Measurements from ENCODE around the gene DOCK8. TPM values are rescaled to one million over a fixed set of nuclear protein-coding genes. Genes with fewer than 3 reads are reported as not detected.

The DOCK8 gene
- total RNA-seq, 1 donor from 2014 or later: 0.22 TPM

GRCh38 chr9:331197-331596, 116.5 kb downstream of the DOCK8 start:
- Mint-ChIP-seq H3K9me3 (ENCODE audit: unreplicated experiment) (no peaks in the 10 kb centered on the region), H3K4me1 (ENCODE audit: low read depth, unreplicated experiment) (no peaks in the 10 kb centered on the region), H3K27me3 (ENCODE audit: unreplicated experiment) (no peaks in the 10 kb centered on the region), H3K4me3 (ENCODE audit: unreplicated experiment) (no peak overlapping the region), H3K27ac (ENCODE audit: unreplicated experiment) (no peak overlapping the region), H3K36me3 (ENCODE audit: unreplicated experiment) (no peaks in the 10 kb centered on the region)
- TF ChIP-seq, protein P1, sequence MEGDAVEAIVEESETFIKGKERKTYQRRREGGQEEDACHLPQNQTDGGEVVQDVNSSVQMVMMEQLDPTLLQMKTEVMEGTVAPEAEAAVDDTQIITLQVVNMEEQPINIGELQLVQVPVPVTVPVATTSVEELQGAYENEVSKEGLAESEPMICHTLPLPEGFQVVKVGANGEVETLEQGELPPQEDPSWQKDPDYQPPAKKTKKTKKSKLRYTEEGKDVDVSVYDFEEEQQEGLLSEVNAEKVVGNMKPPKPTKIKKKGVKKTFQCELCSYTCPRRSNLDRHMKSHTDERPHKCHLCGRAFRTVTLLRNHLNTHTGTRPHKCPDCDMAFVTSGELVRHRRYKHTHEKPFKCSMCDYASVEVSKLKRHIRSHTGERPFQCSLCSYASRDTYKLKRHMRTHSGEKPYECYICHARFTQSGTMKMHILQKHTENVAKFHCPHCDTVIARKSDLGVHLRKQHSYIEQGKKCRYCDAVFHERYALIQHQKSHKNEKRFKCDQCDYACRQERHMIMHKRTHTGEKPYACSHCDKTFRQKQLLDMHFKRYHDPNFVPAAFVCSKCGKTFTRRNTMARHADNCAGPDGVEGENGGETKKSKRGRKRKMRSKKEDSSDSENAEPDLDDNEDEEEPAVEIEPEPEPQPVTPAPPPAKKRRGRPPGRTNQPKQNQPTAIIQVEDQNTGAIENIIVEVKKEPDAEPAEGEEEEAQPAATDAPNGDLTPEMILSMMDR (IDR thresholded peaks at IDR 0.05; ENCODE audit: partially characterized antibody, unreplicated experiment): no peak
- DNase-seq: no peak

DNA sequence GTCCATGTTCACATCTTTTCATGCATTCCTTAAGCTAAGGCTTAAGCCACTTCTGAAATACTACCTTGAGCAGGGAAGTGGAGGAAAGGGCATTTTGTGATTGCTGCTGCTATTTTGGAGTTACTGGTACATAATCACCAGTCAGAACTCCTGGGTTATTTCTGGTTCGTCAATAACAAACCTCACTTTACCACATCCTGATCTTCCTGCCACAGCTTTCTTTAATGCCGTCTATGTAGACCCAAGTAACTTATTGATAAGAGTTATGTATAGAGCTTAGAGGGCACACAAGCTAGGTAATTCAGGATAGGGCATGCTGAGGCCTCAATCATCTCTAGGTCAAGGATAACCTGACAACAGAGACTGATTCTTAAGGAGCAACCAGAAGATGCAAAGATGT, 120.7 kb downstream of the DOCK8 start:
- Mint-ChIP-seq H3K27me3 (ENCODE audit: unreplicated experiment) (no peaks in the 10 kb centered on the region), H3K9me3 (ENCODE audit: unreplicated experiment) (no peaks in the 10 kb centered on the region), H3K4me1 (ENCODE audit: low read depth, unreplicated experiment) (no peaks in the 10 kb centered on the region), H3K27ac (ENCODE audit: unreplicated experiment) (no peak overlapping the region), H3K36me3 (ENCODE audit: unreplicated experiment) (no peaks in the 10 kb centered on the region), H3K4me3 (ENCODE audit: unreplicated experiment) (no peak overlapping the region)
- no peak for DNase-seq
- TF ChIP-seq, protein P1 (IDR thresholded peaks at IDR 0.05; ENCODE audit: partially characterized antibody, unreplicated experiment): no peak

GRCh38 chr9:336039-336438, 121.4 kb downstream of the DOCK8 start:
- TF ChIP-seq, protein P1 (IDR thresholded peaks at IDR 0.05; ENCODE audit: partially characterized antibody, unreplicated experiment): no peak
- no peaks in the 10 kb centered on the region for H3K9me3 Mint-ChIP-seq (ENCODE audit: unreplicated experiment)
- H3K4me1 Mint-ChIP-seq (ENCODE audit: low read depth, unreplicated experiment): no peaks in the 10 kb centered on the region
- H3K4me3 Mint-ChIP-seq (ENCODE audit: unreplicated experiment): no peak overlapping the region
- no peaks in the 10 kb centered on the region for H3K36me3 Mint-ChIP-seq (ENCODE audit: unreplicated experiment)
- no peaks in the 10 kb centered on the region for H3K27me3 Mint-ChIP-seq (ENCODE audit: unreplicated experiment)
- no peak for DNase-seq
- H3K27ac Mint-ChIP-seq (ENCODE audit: unreplicated experiment): no peak overlapping the region

GRCh38 chr9:338602-339001, 123.9 kb downstream of the DOCK8 start:
- TF ChIP-seq, protein P1 (IDR thresholded peaks at IDR 0.05; ENCODE audit: partially characterized antibody, unreplicated experiment): no peak
- Mint-ChIP-seq H3K4me1 (ENCODE audit: low read depth, unreplicated experiment) (no peaks in the 10 kb centered on the region), H3K36me3 (ENCODE audit: unreplicated experiment) (no peaks in the 10 kb centered on the region), H3K4me3 (ENCODE audit: unreplicated experiment) (no peak overlapping the region), H3K27me3 (ENCODE audit: unreplicated experiment) (peaks cover 2% of the 10 kb centered on the region), H3K9me3 (ENCODE audit: unreplicated experiment) (no peaks in the 10 kb centered on the region), H3K27ac (ENCODE audit: unreplicated experiment) (no peak overlapping the region)
- DNase-seq: no peak

DNA sequence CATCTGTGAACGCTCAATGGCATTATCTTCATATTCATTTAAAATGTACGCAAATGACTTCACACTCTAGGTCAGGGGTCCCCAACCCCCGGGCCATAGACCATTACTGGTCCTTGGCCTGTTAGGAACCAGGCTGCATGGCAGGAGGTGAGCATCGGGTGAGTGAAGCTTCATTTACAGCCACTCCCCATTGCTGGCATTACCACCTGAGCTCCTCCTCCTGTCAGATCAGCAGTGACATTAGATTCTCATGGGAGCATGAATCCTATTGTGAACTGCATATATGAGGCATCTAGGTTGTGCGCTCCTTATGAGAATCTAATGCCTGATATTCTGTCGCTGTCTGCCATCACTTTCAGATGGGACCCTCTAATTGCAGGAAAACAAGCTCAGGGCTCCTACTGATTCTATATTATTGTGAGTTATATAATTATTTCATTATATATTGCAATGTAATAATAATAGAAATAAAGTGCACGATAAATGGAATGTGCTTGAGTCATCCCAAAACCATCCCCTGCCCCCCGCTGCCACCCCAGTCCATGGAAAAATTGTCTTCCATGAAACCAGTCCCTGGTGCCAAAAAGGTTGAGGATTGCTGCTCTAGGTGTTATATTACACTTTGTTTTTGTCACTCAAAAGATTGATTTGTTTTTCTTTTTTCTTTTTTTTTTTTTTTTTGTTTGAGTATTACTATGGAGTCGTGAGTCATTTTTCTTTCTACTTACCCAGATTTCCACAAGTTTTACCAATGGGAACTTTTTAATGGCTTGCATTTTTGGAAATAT, 127.2 kb downstream of the DOCK8 start:
- H3K9me3 Mint-ChIP-seq (ENCODE audit: unreplicated experiment): no peaks in the 10 kb centered on the region
- H3K36me3 Mint-ChIP-seq (ENCODE audit: unreplicated experiment): no peaks in the 10 kb centered on the region
- H3K4me1 Mint-ChIP-seq (ENCODE audit: low read depth, unreplicated experiment): peaks cover 7% of the 10 kb centered on the region
- no peak for DNase-seq
- H3K4me3 Mint-ChIP-seq (ENCODE audit: unreplicated experiment): no peak overlapping the region
- TF ChIP-seq, protein P1 (IDR thresholded peaks at IDR 0.05; ENCODE audit: partially characterized antibody, unreplicated experiment): no peak
- peaks cover 2% of the 10 kb centered on the region for H3K27me3 Mint-ChIP-seq (ENCODE audit: unreplicated experiment)
- no peak overlapping the region for H3K27ac Mint-ChIP-seq (ENCODE audit: unreplicated experiment)

Data from glutamatergic neuron (in vitro differentiated cells).